WTC11 (cell line): ENCODE measurements around the gene CCHCR1. TPM values are rescaled to one million over a fixed set of nuclear protein-coding genes. Genes with fewer than 3 reads are reported as not detected.

Experiments used
- ATAC-seq: fragments of 200-7000 bp; cut with Tn5 transposase; 2 replicates; pipeline ENCODE4 v1.10.0; 2021; ENCODE audit warnings: mild to moderate bottlenecking, moderate library complexity
- CTCF ChIA-PET: fragments of 300-600 bp; sonication (Branson Sonifier 250); formaldehyde crosslinking; loops from one replicate; lab custom pipeline; 2021; ENCODE audit warnings: antibody characterized with exemption; lab: Charles Lee
- POLR2A ChIA-PET: fragments of 350-600 bp; sonication (Branson Sonifier 250); formaldehyde crosslinking; loops from one replicate; lab custom pipeline; 2021; ENCODE audit warnings: antibody characterized with exemption; lab: Charles Lee
- DNase-seq: peaks from one replicate; pipeline ENCODE4 v3.0.0; 2021; ENCODE audit warnings: low spot score
- H3K27ac Mint-ChIP-seq: 2 replicates; pipeline ENCODE4 v1.8.0; 2021; ENCODE audit warnings: mixed read lengths
- H3K27me3 Mint-ChIP-seq: 2 replicates; pipeline ENCODE4 v1.8.0; 2021; ENCODE audit warnings: low read depth, mild to moderate bottlenecking, moderate library complexity, mixed read lengths
- H3K36me3 Mint-ChIP-seq: 2 replicates; pipeline ENCODE4 v1.8.0; 2021; ENCODE audit warnings: mixed read lengths
- H3K4me1 Mint-ChIP-seq: 2 replicates; pipeline ENCODE4 v1.8.0; 2022; ENCODE audit warnings: mixed read lengths
- H3K4me3 Mint-ChIP-seq: 2 replicates; pipeline ENCODE4 v1.8.0; 2021; ENCODE audit warnings: mild to moderate bottlenecking, moderate library complexity, mixed read lengths
- H3K9me3 Mint-ChIP-seq: 2 replicates; pipeline ENCODE4 v1.8.0; 2021; ENCODE audit warnings: mixed read lengths
- ATF2 ChIP-seq: sonication (generic); formaldehyde crosslinking; IDR thresholded peaks from 2 replicates; pipeline ENCODE4 v1.8.1; 2022; ENCODE audit warnings: low read depth, missing genetic modification reagents, borderline replicate concordance
- ATF3 ChIP-seq: sonication (generic); formaldehyde crosslinking; conservative IDR thresholded peaks from 2 replicates; pipeline ENCODE4 v1.8.1; 2022; ENCODE audit warnings: mild to moderate bottlenecking, missing genetic modification reagents
- CREB1 ChIP-seq: sonication (generic); formaldehyde crosslinking; IDR thresholded peaks from 2 replicates; pipeline ENCODE4 v1.8.0; 2023; ENCODE audit warnings: mild to moderate bottlenecking, missing genetic modification reagents
- CREM ChIP-seq: sonication (generic); formaldehyde crosslinking; IDR thresholded peaks from 2 replicates; pipeline ENCODE4 v1.8.1; 2022; ENCODE audit warnings: mild to moderate bottlenecking, missing genetic modification reagents, moderate library complexity
- E2F4 ChIP-seq: sonication (generic); formaldehyde crosslinking; IDR thresholded peaks from 2 replicates; pipeline ENCODE4 v1.8.1; 2022; ENCODE audit warnings: low read depth, mild to moderate bottlenecking, moderate library complexity, missing genetic modification reagents, borderline replicate concordance
- ELF4 ChIP-seq: sonication (generic); formaldehyde crosslinking; IDR thresholded peaks from 2 replicates; pipeline ENCODE4 v1.8.1; 2022; ENCODE audit warnings: low read depth, mild to moderate bottlenecking, moderate library complexity, missing genetic modification reagents
- FOXK1 ChIP-seq: sonication (generic); formaldehyde crosslinking; IDR thresholded peaks from 2 replicates; pipeline ENCODE4 v1.8.0; 2022; ENCODE audit warnings: mild to moderate bottlenecking, moderate library complexity, missing genetic modification reagents
- GABPB1 ChIP-seq: sonication (generic); formaldehyde crosslinking; IDR thresholded peaks from 2 replicates; pipeline ENCODE4 v1.8.1; 2023; ENCODE audit warnings: mild to moderate bottlenecking, missing genetic modification reagents
- IRF2 ChIP-seq: sonication (generic); formaldehyde crosslinking; IDR thresholded peaks from 2 replicates; pipeline ENCODE4 v1.8.0; 2022; ENCODE audit warnings: low read depth, missing genetic modification reagents, borderline replicate concordance
- JUN ChIP-seq: sonication (generic); formaldehyde crosslinking; IDR thresholded peaks from 2 replicates; pipeline ENCODE4 v1.8.0; 2023; ENCODE audit warnings: mild to moderate bottlenecking, missing genetic modification reagents
- MXD4 ChIP-seq: fragments of 250-450 bp; sonication (Bioruptor Pico); IDR thresholded peaks from 2 replicates; pipeline ENCODE4 v1.8.0; 2021; ENCODE audit warnings: mild to moderate bottlenecking, moderate library complexity, borderline replicate concordance
- NFE2L1 ChIP-seq: sonication (generic); formaldehyde crosslinking; IDR thresholded peaks from 2 replicates; pipeline ENCODE4 v1.8.1; 2023; ENCODE audit warnings: missing genetic modification reagents
- NFYB ChIP-seq: sonication (generic); formaldehyde crosslinking; conservative IDR thresholded peaks from 2 replicates; pipeline ENCODE4 v1.8.0; 2022; ENCODE audit warnings: low read depth, missing genetic modification reagents
- SMAD4 ChIP-seq: sonication (generic); formaldehyde crosslinking; IDR thresholded peaks from 2 replicates; pipeline ENCODE4 v1.8.0; 2022; ENCODE audit warnings: mild to moderate bottlenecking, missing genetic modification reagents
- SOX15 ChIP-seq: fragments of 250-450 bp; sonication (Bioruptor Pico); IDR thresholded peaks from 2 replicates; pipeline ENCODE4 v1.9.0; 2021; ENCODE audit warnings: mild to moderate bottlenecking
- SP1 ChIP-seq: sonication (generic); formaldehyde crosslinking; conservative IDR thresholded peaks from 2 replicates; pipeline ENCODE4 v1.8.1; 2022; ENCODE audit warnings: missing genetic modification reagents
- total RNA-seq: library from RNA; stranded (reverse); gene quantifications from 3 replicates; pipeline ENCODE4 v1.2.3, GENCODE V29; 2021
- TF ChIP-seq, protein P1 (sequence below): sonication (generic); formaldehyde crosslinking; IDR thresholded peaks from 2 replicates; pipeline ENCODE4 v1.8.1; 2022; ENCODE audit warnings: mild to moderate bottlenecking, moderate library complexity, missing genetic modification reagents
- TF ChIP-seq, protein P2 (sequence below): sonication (generic); formaldehyde crosslinking; IDR thresholded peaks from 2 replicates; pipeline ENCODE4 v1.8.0; 2023; ENCODE audit warnings: missing genetic modification reagents, mild to moderate bottlenecking, borderline replicate concordance
- TF ChIP-seq, protein P3 (sequence below): sonication (generic); formaldehyde crosslinking; IDR thresholded peaks from 2 replicates; pipeline ENCODE4 v1.8.1; 2022; ENCODE audit warnings: mild to moderate bottlenecking, missing genetic modification reagents, moderate library complexity, borderline replicate concordance

Gene CCHCR1
- total RNA-seq, 1 experiment from 2014 or later, result 58.7 TPM

GRCh38 chr6:31158863-31159855 is 1.6 kb upstream of the CCHCR1 start (continued):
- no peak for TF ChIP-seq ATF2 (CRISPR knock-in tag)
- 0 out of 2 replicates have a peak, but pooled peaks have one; percentile 20 for TF ChIP-seq CREB1 (CRISPR knock-in tag)
- TF ChIP-seq SOX15 (CRISPR knock-in tag), result no peak
- TF ChIP-seq, all 79 proteins: peak for 10

- DNase-seq (peak; percentile 99), ATAC-seq (peak; percentile 76)
- Mint-ChIP-seq H3K27ac (peak within 1 kb of the TSS; percentile 93), H3K36me3 (peaks cover 41% of the 10 kb centered on the region), H3K4me1 (peaks cover 40% of the 10 kb centered on the region), H3K9me3 (no peaks in the 10 kb centered on the region), H3K4me3 (peak within 1 kb of the TSS; percentile 96), H3K27me3 (no peaks in the 10 kb centered on the region)
- ChIA-PET POLR2A (interaction anchor here (0.7 to 3.6 kb wide), 6 partner anchors 12 to 253 kb away, joined by 3 to 44 read pairs (median 5); partner anchors contain the start of gene POU5F1), CTCF (interaction anchor here (0.5 to 2.8 kb wide), 26 partner anchors 8 to 284 kb away, joined by 3 to 19 read pairs (median 5); no protein-coding TSS in a partner anchor)
- no peak for TF ChIP-seq SOX15 (CRISPR knock-in tag)
- TF ChIP-seq NFE2L1 (CRISPR knock-in tag), result peak; percentile 13; the same call in 1 of the 2 replicates
- TF ChIP-seq NFYB, result peak; percentile 94
- TF ChIP-seq FOXK1 (CRISPR knock-in tag), result peak; percentile 60; the same call in 1 of the 2 replicates
- no peak for TF ChIP-seq ATF3 (CRISPR knock-in tag)
- TF ChIP-seq, protein P1, sequence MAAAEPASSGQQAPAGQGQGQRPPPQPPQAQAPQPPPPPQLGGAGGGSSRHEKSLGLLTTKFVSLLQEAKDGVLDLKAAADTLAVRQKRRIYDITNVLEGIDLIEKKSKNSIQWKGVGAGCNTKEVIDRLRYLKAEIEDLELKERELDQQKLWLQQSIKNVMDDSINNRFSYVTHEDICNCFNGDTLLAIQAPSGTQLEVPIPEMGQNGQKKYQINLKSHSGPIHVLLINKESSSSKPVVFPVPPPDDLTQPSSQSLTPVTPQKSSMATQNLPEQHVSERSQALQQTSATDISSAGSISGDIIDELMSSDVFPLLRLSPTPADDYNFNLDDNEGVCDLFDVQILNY (CRISPR knock-in tag), result peak; percentile 98
- no peak for TF ChIP-seq IRF2 (CRISPR knock-in tag)
- peak; percentile 78; the same call in 1 of the 2 replicates for TF ChIP-seq SP1
- no peak for TF ChIP-seq JUN
- TF ChIP-seq, protein P2, sequence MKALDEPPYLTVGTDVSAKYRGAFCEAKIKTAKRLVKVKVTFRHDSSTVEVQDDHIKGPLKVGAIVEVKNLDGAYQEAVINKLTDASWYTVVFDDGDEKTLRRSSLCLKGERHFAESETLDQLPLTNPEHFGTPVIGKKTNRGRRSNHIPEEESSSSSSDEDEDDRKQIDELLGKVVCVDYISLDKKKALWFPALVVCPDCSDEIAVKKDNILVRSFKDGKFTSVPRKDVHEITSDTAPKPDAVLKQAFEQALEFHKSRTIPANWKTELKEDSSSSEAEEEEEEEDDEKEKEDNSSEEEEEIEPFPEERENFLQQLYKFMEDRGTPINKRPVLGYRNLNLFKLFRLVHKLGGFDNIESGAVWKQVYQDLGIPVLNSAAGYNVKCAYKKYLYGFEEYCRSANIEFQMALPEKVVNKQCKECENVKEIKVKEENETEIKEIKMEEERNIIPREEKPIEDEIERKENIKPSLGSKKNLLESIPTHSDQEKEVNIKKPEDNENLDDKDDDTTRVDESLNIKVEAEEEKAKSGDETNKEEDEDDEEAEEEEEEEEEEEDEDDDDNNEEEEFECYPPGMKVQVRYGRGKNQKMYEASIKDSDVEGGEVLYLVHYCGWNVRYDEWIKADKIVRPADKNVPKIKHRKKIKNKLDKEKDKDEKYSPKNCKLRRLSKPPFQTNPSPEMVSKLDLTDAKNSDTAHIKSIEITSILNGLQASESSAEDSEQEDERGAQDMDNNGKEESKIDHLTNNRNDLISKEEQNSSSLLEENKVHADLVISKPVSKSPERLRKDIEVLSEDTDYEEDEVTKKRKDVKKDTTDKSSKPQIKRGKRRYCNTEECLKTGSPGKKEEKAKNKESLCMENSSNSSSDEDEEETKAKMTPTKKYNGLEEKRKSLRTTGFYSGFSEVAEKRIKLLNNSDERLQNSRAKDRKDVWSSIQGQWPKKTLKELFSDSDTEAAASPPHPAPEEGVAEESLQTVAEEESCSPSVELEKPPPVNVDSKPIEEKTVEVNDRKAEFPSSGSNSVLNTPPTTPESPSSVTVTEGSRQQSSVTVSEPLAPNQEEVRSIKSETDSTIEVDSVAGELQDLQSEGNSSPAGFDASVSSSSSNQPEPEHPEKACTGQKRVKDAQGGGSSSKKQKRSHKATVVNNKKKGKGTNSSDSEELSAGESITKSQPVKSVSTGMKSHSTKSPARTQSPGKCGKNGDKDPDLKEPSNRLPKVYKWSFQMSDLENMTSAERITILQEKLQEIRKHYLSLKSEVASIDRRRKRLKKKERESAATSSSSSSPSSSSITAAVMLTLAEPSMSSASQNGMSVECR (CRISPR knock-in tag), result 0 out of 2 replicates have a peak, but pooled peaks have one; percentile 35
- peak; percentile 83 for TF ChIP-seq GABPB1 (CRISPR knock-in tag)
- TF ChIP-seq CREM (CRISPR knock-in tag), result no peak
- TF ChIP-seq E2F4 (CRISPR knock-in tag), result peak; percentile 84; the same call in 1 of the 2 replicates
- TF ChIP-seq SMAD4 (CRISPR knock-in tag), result no peak
- TF ChIP-seq MXD4 (CRISPR knock-in tag), result no peak
- TF ChIP-seq, protein P3, sequence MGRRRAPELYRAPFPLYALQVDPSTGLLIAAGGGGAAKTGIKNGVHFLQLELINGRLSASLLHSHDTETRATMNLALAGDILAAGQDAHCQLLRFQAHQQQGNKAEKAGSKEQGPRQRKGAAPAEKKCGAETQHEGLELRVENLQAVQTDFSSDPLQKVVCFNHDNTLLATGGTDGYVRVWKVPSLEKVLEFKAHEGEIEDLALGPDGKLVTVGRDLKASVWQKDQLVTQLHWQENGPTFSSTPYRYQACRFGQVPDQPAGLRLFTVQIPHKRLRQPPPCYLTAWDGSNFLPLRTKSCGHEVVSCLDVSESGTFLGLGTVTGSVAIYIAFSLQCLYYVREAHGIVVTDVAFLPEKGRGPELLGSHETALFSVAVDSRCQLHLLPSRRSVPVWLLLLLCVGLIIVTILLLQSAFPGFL (CRISPR knock-in tag), result peak; percentile 50; the same call in 1 of the 2 replicates
- TF ChIP-seq ELF4 (CRISPR knock-in tag), result no peak
Measured at GRCh38 chr6:31158140-31158862, 699 bp upstream of the CCHCR1 start, which contains the start of gene TCF19. TCF19 (plus strand) TSS chr6:31158589; CDS start chr6:31159470, 881 bp downstream.
